K562 (cell line): ENCODE results near the gene HRNR. TPM values are rescaled to one million over a fixed set of nuclear protein-coding genes. Genes with fewer than 3 reads are reported as not detected.

Experiments used
- CBFA2T3 ChIP-seq: fragments of 450-650 bp; IDR thresholded peaks from 2 replicates; pipeline ENCODE4 v1.6.1; 2017
- ELF1 ChIP-seq: fragments of 200-800 bp; sonication (Bioruptor generic); IDR thresholded peaks from 2 replicates; pipeline ENCODE4 v1.6.1; 2016; ENCODE audit warnings: missing genetic modification characterization, missing compliant biosample characterization
- HMBOX1 ChIP-seq: sonication (generic); IDR thresholded peaks from 2 replicates; pipeline ENCODE4 v1.6.1; 2016
- KAT8 ChIP-seq: fragments of 450-650 bp; IDR thresholded peaks from 2 replicates; pipeline ENCODE4 v1.6.1; 2016; ENCODE audit warnings: low read depth, mild to moderate bottlenecking
- MECOM ChIP-seq: fragments of 250-450 bp; sonication (Bioruptor Pico); IDR thresholded peaks from 2 replicates; pipeline ENCODE4 v1.8.0; 2022; ENCODE audit warnings: inconsistent platforms
- MEIS2 ChIP-seq: fragments of 450-650 bp; IDR thresholded peaks from 2 replicates; pipeline ENCODE4 v1.6.1; 2014; ENCODE audit warnings: mild to moderate bottlenecking; ENCODE audit not compliant: partially characterized antibody
- NFRKB ChIP-seq: fragments of 450-650 bp; IDR thresholded peaks from 2 replicates; pipeline ENCODE4 v1.6.1; 2016; ENCODE audit warnings: low read depth
- RAD21 ChIP-seq, 2 experiments: fragments of 250-450 bp in 1 of 2; fragments of 450-650 bp in 1 of 2; sonication (Bioruptor Pico) in 1 of 2; formaldehyde crosslinking in 1 of 2; IDR thresholded peaks in 1 of 2; conservative IDR thresholded peaks in 1 of 2; 2 replicates each; pipeline versions ENCODE4 v1.4.0 to v1.8.0; 2020 to 2022; ENCODE audit warnings: mild to moderate bottlenecking in 2 of 2, moderate library complexity in 1 of 2
- SMC3 ChIP-seq: conservative IDR thresholded peaks from 2 replicates; pipeline ENCODE4 v1.6.1; 2011; ENCODE audit warnings: low read depth, low read length, improper control_type of control experiment; ENCODE audit not compliant: insufficient read depth
- SRF ChIP-seq, 2 experiments: fragments of 250-450, 450-650 bp in 1 of 2; sonication (Bioruptor Pico) in 1 of 2; sonication (generic) in 1 of 2; formaldehyde crosslinking; IDR thresholded peaks; 2 replicates each; pipeline versions ENCODE4 v1.5.0 to v1.5.1; 2020 to 2022; ENCODE audit warnings: mild to moderate bottlenecking in 1 of 2, missing genetic modification reagents in 1 of 2
- TCF3 ChIP-seq: sonication (generic); formaldehyde crosslinking; IDR thresholded peaks from 2 replicates; pipeline ENCODE4 v1.4.0; 2020; ENCODE audit warnings: mild to moderate bottlenecking, missing genetic modification reagents
- ZBTB40 ChIP-seq, 2 experiments: fragments of 450-650 bp in 1 of 2; sonication (generic) in 1 of 2; formaldehyde crosslinking in 1 of 2; IDR thresholded peaks; 2 replicates each; pipeline versions ENCODE4 v1.7.1 to v1.9.0; 2016 to 2022; ENCODE audit warnings: inconsistent platforms in 1 of 2, mild to moderate bottlenecking in 1 of 2, missing genetic modification reagents in 1 of 2
- ZNF253 ChIP-seq: fragments of 250-450 bp; sonication (Bioruptor Pico); conservative IDR thresholded peaks from 2 replicates; pipeline ENCODE4 v1.6.1; 2021; ENCODE audit warnings: mild to moderate bottlenecking
- ZNF274 ChIP-seq: IDR thresholded peaks from 2 replicates; pipeline ENCODE4 v1.6.1; 2011; ENCODE audit warnings: low read depth, mild to moderate bottlenecking, low read length, moderate library complexity, borderline replicate concordance
- polyA plus RNA-seq, 8 experiments: library from polyadenylated mRNA; depleted of rRNA in 4 of 8; stranded (reverse) in 5 of 8; unstranded in 3 of 8; fragments of >200 nt; fragmentation: Nextera tagmentation in 2 of 8; fragmentation: Illumina TruSeq in 1 of 8; extraction: Ambion mirVana in 2 of 8; extraction: Trizol in 1 of 8; gene quantifications; 2 replicates each; pipeline versions ENCODE4 v1.2.1 to v1.2.3, GENCODE V29; 2011 to 2014; ENCODE audit warnings: inconsistent platforms in 1 of 8, missing spikeins in 1 of 8
- total RNA-seq, 7 experiments: library from RNA; depleted of rRNA in 6 of 7; stranded (reverse); fragments of >200 nt in 6 of 7; fragmentation: Illumina TruSeq in 2 of 7; extraction: Trizol in 2 of 7; gene quantifications; 2 replicates each; pipeline versions ENCODE4 v1.2.1 to v1.2.3, GENCODE V29; 2011 to 2021; ENCODE audit warnings: low replicate concordance in 1 of 7
- TF ChIP-seq, protein P1 (sequence below): fragments of 450-650 bp; formaldehyde crosslinking; IDR thresholded peaks from 2 replicates; pipeline ENCODE4 v1.4.0; 2022; ENCODE audit warnings: missing genetic modification characterization

The HRNR gene
- total and polyA plus RNA-seq, 9 of the 15 experiments (the other 6 are each of a cell fraction or from before 2014, with no cell fraction given): not detected

DNA sequence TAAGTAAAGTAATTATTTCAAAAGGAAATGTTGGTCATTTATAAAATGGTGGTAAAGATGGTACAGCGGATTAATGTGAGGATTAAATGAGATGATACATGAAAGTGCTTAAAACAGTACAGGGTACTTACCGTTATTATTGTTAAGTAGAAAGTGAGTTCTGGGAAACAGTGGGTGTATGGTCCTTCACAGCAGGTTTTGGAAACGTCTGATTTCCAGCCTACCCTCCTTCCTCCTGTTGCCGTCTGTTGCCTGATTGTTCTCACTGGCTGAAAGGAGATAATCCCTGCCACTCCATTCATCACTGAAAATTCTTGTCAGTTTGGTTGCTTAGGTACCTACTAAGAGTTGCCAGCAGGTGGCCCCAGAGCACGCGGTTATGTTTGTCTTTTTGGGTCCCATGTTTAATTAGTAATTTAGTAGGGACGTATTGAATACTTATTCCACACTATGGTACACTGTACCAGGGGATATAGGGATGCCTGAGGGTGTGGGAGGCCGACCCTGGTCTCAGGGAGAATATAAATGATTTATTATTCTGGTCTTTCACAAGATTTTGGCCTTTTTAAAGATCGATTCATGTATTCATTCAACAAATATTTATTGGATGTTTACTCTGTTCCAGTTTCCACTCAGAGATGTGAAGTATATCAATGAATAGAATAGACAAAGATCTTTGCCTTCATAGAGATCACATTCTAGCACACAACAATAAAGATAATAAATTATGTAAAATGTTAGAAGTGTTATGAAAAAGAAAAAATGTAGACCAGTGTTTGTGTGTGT is 34.1 kb downstream of the HRNR start (continued):
- TF ChIP-seq TCF3 (CRISPR knock-in tag) (no peak), ZBTB40 (IDR thresholded peaks at IDR 0.05) (no peak), ZBTB40 (CRISPR knock-in tag; IDR thresholded peaks at IDR 0.05) (no peak), MECOM (CRISPR knock-in tag) (0 out of 2 replicates have a peak, but pooled peaks have one; percentile 37), NFRKB (no peak), RAD21 (CRISPR knock-in tag; conservative IDR thresholded peaks at IDR 0.05 in 1 of 2, IDR thresholded peaks at IDR 0.05 in 1 of 2) (peak; percentile 62 to 78), KAT8 (no peak), SMC3 (peak; percentile 83), HMBOX1 (no peak), CBFA2T3 (peak; percentile 52), ZNF274 (no peak), ZNF253 (CRISPR knock-in tag) (no peak), MEIS2 (peak; percentile 84), SRF (CRISPR knock-in tag; IDR thresholded peaks at IDR 0.05) (no peak), ELF1 (tag) (no peak)
- TF ChIP-seq, protein P1, sequence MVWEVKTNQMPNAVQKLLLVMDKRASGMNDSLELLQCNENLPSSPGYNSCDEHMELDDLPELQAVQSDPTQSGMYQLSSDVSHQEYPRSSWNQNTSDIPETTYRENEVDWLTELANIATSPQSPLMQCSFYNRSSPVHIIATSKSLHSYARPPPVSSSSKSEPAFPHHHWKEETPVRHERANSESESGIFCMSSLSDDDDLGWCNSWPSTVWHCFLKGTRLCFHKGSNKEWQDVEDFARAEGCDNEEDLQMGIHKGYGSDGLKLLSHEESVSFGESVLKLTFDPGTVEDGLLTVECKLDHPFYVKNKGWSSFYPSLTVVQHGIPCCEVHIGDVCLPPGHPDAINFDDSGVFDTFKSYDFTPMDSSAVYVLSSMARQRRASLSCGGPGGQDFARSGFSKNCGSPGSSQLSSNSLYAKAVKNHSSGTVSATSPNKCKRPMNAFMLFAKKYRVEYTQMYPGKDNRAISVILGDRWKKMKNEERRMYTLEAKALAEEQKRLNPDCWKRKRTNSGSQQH (CRISPR knock-in tag): no peak
